Transverse colon (tissue), 4 donors: ENCODE results near the gene ZMYND19.

Experiments used
- POLR2AphosphoS5 ChIP-seq, 3 donors: sonication (generic); formaldehyde crosslinking; IDR thresholded peaks; one replicate each; pipeline ENCODE4 v1.6.1; 2016; ENCODE audit warnings: antibody characterized with exemption in 3 of 3
- TF ChIP-seq, protein P1 (sequence below), 5 experiments: fragments of 200-600 bp in 3 of 5; fragments of 450-650 bp in 2 of 5; sonication (generic) in 3 of 5; IDR thresholded peaks; 1 replicate in 2 of 5; 2 replicates in 3 of 5; pipeline ENCODE4 v1.5.1; 2016 to 2017; ENCODE audit warnings: antibody characterized with exemption in 5 of 5, inconsistent platforms in 3 of 5, mild to moderate bottlenecking in 2 of 5, moderate library complexity in 1 of 5

GRCh38 chr9:137620048-137620405 lies 29.7 kb upstream of the ZMYND19 start:
- TF ChIP-seq, protein P1, sequence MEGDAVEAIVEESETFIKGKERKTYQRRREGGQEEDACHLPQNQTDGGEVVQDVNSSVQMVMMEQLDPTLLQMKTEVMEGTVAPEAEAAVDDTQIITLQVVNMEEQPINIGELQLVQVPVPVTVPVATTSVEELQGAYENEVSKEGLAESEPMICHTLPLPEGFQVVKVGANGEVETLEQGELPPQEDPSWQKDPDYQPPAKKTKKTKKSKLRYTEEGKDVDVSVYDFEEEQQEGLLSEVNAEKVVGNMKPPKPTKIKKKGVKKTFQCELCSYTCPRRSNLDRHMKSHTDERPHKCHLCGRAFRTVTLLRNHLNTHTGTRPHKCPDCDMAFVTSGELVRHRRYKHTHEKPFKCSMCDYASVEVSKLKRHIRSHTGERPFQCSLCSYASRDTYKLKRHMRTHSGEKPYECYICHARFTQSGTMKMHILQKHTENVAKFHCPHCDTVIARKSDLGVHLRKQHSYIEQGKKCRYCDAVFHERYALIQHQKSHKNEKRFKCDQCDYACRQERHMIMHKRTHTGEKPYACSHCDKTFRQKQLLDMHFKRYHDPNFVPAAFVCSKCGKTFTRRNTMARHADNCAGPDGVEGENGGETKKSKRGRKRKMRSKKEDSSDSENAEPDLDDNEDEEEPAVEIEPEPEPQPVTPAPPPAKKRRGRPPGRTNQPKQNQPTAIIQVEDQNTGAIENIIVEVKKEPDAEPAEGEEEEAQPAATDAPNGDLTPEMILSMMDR (IDR thresholded peaks at IDR 0.05): no peak
- TF ChIP-seq POLR2AphosphoS5 (IDR thresholded peaks at IDR 0.05): no peak
